NT2/D1 (cell line): ENCODE data around the gene EXOC3L1.

Experiments
- DNase-seq: peaks from one replicate; pipeline ENCODE4 v3.0.0-alpha.2; 2011; ENCODE audit warnings: low read depth, low spot score
- H3K27me3 ChIP-seq: 2 replicates; pipeline ENCODE4 v1.6.0; 2011; ENCODE audit warnings: mild to moderate bottlenecking; ENCODE audit not compliant: insufficient read length, insufficient read depth
- H3K36me3 ChIP-seq: 2 replicates; pipeline ENCODE4 v1.6.1; 2011; ENCODE audit warnings: mild to moderate bottlenecking, low read length, mixed read lengths; ENCODE audit not compliant: insufficient read depth, insufficient read length
- H3K4me1 ChIP-seq: 2 replicates; pipeline ENCODE4 v1.5.1; 2011; ENCODE audit not compliant: insufficient read depth, insufficient read length
- H3K4me3 ChIP-seq: 2 replicates; pipeline ENCODE4 v1.5.1; 2011; ENCODE audit warnings: low read depth; ENCODE audit not compliant: insufficient read length
- H3K9ac ChIP-seq: 2 replicates; pipeline ENCODE4 v1.6.0; 2011; ENCODE audit warnings: low read depth; ENCODE audit not compliant: insufficient read length
- H3K9me3 ChIP-seq: 2 replicates; pipeline ENCODE4 v1.5.1; 2011; ENCODE audit warnings: mild to moderate bottlenecking, low read length; ENCODE audit not compliant: insufficient read depth
- SUZ12 ChIP-seq: IDR thresholded peaks from 2 replicates; pipeline ENCODE4 v1.6.1; 2011; ENCODE audit not compliant: insufficient read length, insufficient read depth; ENCODE audit errors: extremely low read depth
- YY1 ChIP-seq: IDR thresholded peaks from 2 replicates; pipeline ENCODE4 v1.6.1; 2011; ENCODE audit not compliant: insufficient read length, insufficient read depth
- ZNF274 ChIP-seq: IDR thresholded peaks from 2 replicates; pipeline ENCODE4 v1.6.1; 2011; ENCODE audit warnings: mild to moderate bottlenecking, low read depth, low read length

Gene EXOC3L1

DNA sequence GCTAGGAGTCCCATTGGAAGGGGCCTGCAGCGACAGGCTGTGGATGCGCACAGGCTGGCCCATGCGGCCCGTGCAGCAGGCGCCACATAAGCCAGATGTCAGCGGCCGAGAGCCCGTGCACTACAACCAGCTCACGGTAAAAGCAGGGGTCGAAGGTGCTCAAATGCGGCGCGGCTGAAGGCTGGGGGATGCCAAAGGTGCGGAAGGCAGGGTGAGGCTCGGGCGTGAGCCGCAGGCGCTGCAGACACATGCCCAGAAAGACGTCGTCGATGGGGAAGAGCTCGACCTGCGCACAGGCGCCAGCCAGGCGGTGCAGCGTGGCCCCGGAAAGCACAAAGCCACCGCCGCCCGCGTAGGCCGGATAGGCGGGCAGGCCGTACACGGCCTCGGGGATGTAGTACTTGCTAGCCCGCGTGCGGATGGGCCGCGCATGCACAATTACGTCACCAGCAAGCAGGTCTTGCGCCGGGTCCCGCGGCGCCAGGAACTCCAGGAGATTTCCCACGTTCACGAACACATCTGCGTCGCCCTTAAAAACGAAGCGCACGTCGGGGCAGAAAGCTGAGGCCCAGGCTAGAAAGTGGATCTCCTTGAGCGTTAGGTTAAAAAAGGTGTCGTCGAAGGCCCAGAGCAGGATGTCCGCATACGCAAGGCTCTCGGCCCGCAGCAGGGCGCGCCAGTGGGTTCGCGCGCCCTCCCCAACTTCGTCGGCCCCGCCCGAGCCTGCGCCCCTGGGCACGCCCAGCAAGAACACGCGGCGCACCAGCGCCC lies 40.5 kb downstream of the EXOC3L1 start:
- no peak for DNase-seq
- peaks cover 12% of the 10 kb centered on the region for H3K4me1 ChIP-seq
- TF ChIP-seq YY1 = no peak
- TF ChIP-seq ZNF274 = no peak
- no peak for TF ChIP-seq SUZ12
- H3K4me3 ChIP-seq = peak overlapping the region; percentile 75
- H3K27me3 ChIP-seq = peaks cover 23% of the 10 kb centered on the region
- H3K36me3 ChIP-seq = peaks cover 56% of the 10 kb centered on the region
- H3K9ac ChIP-seq = peak overlapping the region; percentile 29
- H3K9me3 ChIP-seq = no peaks in the 10 kb centered on the region; the same call in 1 of the 2 replicates

- Histone ChIP-seq H3K4me3 (no peak overlapping the region), H3K4me1 (peaks cover 12% of the 10 kb centered on the region), H3K27me3 (peaks cover 16% of the 10 kb centered on the region), H3K36me3 (peaks cover 62% of the 10 kb centered on the region), H3K9me3 (no peaks in the 10 kb centered on the region; the same call in 1 of the 2 replicates), H3K9ac (no peak overlapping the region)
- no peak for TF ChIP-seq YY1
- no peak for TF ChIP-seq ZNF274
- no peak for TF ChIP-seq SUZ12
- DNase-seq = no peak
Measured at GRCh38 chr16:67148656-67149275, 41.2 kb downstream of the EXOC3L1 start.

DNA sequence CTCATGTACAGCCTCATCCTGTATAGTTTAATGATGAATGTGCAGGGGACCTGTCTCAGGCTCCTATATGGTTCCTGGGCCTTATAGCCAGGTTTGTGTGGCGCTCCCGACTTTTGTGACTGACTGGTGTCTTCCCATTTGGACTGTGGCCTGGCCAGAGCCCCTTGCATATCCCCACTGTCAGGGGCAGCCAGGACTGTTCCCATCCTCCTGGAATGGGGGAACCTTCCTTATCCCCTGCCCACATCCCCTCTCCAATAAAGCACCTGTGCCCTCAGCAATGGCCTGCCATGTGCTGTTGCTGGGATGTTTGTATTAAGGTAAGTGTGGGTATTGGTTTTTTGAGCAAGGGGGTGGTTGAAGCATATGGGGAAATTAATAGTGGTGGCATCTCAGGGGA lies 41.7 kb downstream of the EXOC3L1 start:
- Histone ChIP-seq H3K36me3 (peaks cover 66% of the 10 kb centered on the region), H3K9ac (no peak overlapping the region), H3K9me3 (no peaks in the 10 kb centered on the region; the same call in 1 of the 2 replicates), H3K4me3 (no peak overlapping the region), H3K4me1 (peaks cover 12% of the 10 kb centered on the region), H3K27me3 (peaks cover 12% of the 10 kb centered on the region)
- no peak for DNase-seq
- TF ChIP-seq YY1 (no peak), SUZ12 (no peak), ZNF274 (no peak)

GRCh38 chr16:67147437-67148140 lies 42.3 kb downstream of the EXOC3L1 start:
- Histone ChIP-seq H3K36me3 (peaks cover 73% of the 10 kb centered on the region), H3K4me1 (peaks cover 12% of the 10 kb centered on the region), H3K9ac (no peak overlapping the region), H3K27me3 (peaks cover 6% of the 10 kb centered on the region), H3K9me3 (no peaks in the 10 kb centered on the region; the same call in 1 of the 2 replicates), H3K4me3 (no peak overlapping the region)
- DNase-seq = no peak
- TF ChIP-seq ZNF274 = no peak
- no peak for TF ChIP-seq YY1
- no peak for TF ChIP-seq SUZ12

- Histone ChIP-seq H3K27me3 (peaks cover 2% of the 10 kb centered on the region), H3K9me3 (no peaks in the 10 kb centered on the region; the same call in 1 of the 2 replicates), H3K4me1 (peaks cover 9% of the 10 kb centered on the region), H3K36me3 (peaks cover 81% of the 10 kb centered on the region), H3K4me3 (no peak overlapping the region), H3K9ac (no peak overlapping the region)
- no peak for DNase-seq
- TF ChIP-seq YY1 = no peak
- TF ChIP-seq SUZ12 = no peak
- TF ChIP-seq ZNF274 = no peak
Measured at GRCh38 chr16:67146523-67147357, 43.2 kb downstream of the EXOC3L1 start.

DNA sequence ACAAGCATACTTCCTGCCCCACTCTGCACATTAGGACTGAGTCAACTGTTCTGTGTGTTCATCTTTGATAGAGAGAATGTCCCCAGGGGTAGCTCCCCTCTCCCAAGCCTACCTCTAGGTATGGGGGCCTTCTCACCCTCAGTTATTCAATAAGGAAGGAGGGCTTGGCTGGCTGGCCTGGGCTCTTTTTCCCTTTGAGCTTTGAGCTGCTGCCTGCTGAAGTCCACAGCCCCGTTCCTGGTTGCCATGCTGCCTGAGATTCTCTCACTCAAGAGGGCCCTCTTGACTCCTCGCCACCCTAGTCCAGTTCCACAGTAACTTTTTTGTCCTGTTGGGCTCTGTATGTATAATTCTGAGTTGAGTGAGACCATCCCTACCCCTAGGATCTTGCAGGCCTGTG lies 44.2 kb downstream of the EXOC3L1 start:
- no peaks in the 10 kb centered on the region for H3K27me3 ChIP-seq
- no peaks in the 10 kb centered on the region; the same call in 1 of the 2 replicates for H3K9me3 ChIP-seq
- peaks cover 91% of the 10 kb centered on the region for H3K36me3 ChIP-seq
- peaks cover 2% of the 10 kb centered on the region for H3K4me1 ChIP-seq
- DNase-seq = no peak
- TF ChIP-seq SUZ12 (no peak), ZNF274 (no peak), YY1 (no peak)
- H3K9ac ChIP-seq = no peak overlapping the region
- H3K4me3 ChIP-seq = no peak overlapping the region

DNA sequence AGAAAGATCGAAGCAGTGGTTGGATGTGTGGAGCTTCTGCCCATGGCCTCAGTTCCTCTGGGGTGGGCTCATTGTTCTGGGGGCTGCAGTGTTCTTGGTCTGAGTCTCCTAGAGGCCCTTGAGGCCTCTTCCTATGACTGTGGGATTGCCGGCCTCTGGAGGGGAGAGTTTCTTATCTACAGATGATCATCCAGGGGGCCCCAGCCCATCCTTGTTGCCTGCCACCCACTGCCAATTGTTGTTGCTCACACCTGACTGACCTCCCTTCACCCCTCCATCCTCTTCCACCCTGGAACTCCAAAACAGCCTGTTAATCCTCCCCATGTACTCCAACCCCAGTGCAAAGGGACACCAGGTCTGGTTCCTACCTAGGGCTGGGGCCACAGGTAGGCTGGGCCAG lies 45.0 kb downstream of the EXOC3L1 start:
- Histone ChIP-seq H3K9me3 (no peaks in the 10 kb centered on the region; the same call in 1 of the 2 replicates), H3K4me3 (no peak overlapping the region), H3K27me3 (no peaks in the 10 kb centered on the region), H3K9ac (no peak overlapping the region), H3K4me1 (peaks cover 2% of the 10 kb centered on the region), H3K36me3 (peaks cover 98% of the 10 kb centered on the region)
- DNase-seq = no peak
- no peak for TF ChIP-seq YY1
- no peak for TF ChIP-seq SUZ12
- no peak for TF ChIP-seq ZNF274
